H9 (cell line): Measurements from ENCODE around the gene TPPP3. TPM values are rescaled to one million over a fixed set of nuclear protein-coding genes. Genes with fewer than 3 reads are reported as not detected.

ENCODE experiments used
- DNase-seq: peaks from one replicate; pipeline ENCODE4 v3.0.0-alpha.2; 2017
- H2AFZ ChIP-seq: one replicate; pipeline ENCODE4 v1.6.1; 2013; ENCODE audit warnings: mild to moderate bottlenecking, low read length, control low read depth, moderate library complexity
- H2AK5ac ChIP-seq: 2 replicates; pipeline ENCODE4 v1.6.1; 2013; ENCODE audit warnings: low read length, control low read depth, mixed read lengths; ENCODE audit not compliant: insufficient read length
- H2BK120ac ChIP-seq: one replicate; pipeline ENCODE4 v1.6.1; 2013; ENCODE audit warnings: low read depth, mild to moderate bottlenecking, low read length, control low read depth, inconsistent platforms; ENCODE audit not compliant: poor library complexity, severe bottlenecking
- H2BK12ac ChIP-seq: 2 replicates; pipeline ENCODE4 v1.6.1; 2013; ENCODE audit warnings: low read length, control low read depth, mixed read lengths, low read depth; ENCODE audit not compliant: insufficient read length
- H2BK15ac ChIP-seq: 2 replicates; pipeline ENCODE4 v1.6.1; 2013; ENCODE audit warnings: low read depth, low read length, control low read depth
- H2BK20ac ChIP-seq: one replicate; pipeline ENCODE4 v1.6.1; 2013; ENCODE audit warnings: low read depth, mild to moderate bottlenecking, low read length, control low read depth, inconsistent platforms; ENCODE audit not compliant: poor library complexity, severe bottlenecking
- H2BK5ac ChIP-seq: 2 replicates; pipeline ENCODE4 v1.6.1; 2013; ENCODE audit warnings: low read length, control low read depth, mixed read lengths; ENCODE audit not compliant: insufficient read length
- H3K14ac ChIP-seq: 2 replicates; pipeline ENCODE4 v1.6.1; 2013; ENCODE audit warnings: low read length, control low read depth; ENCODE audit not compliant: insufficient read depth
- H3K18ac ChIP-seq: 2 replicates; pipeline ENCODE4 v1.6.1; 2013; ENCODE audit warnings: low read depth, mild to moderate bottlenecking, mixed read lengths, low read length, control low read depth; ENCODE audit not compliant: insufficient read length
- H3K23ac ChIP-seq: 2 replicates; pipeline ENCODE4 v1.6.1; 2013; ENCODE audit warnings: low read length, control low read depth, mixed read lengths, low read depth; ENCODE audit not compliant: insufficient read length
- H3K23me2 ChIP-seq: 2 replicates; pipeline ENCODE4 v1.6.1; 2013; ENCODE audit warnings: low read depth, mild to moderate bottlenecking, mixed read lengths, low read length, control low read depth; ENCODE audit not compliant: insufficient read length, poor library complexity, severe bottlenecking
- H3K27ac ChIP-seq: 2 replicates; pipeline ENCODE4 v1.5.1; 2013; ENCODE audit warnings: low read length, control low read depth, mixed read lengths, low read depth; ENCODE audit not compliant: insufficient read length
- H3K27me3 ChIP-seq: 2 replicates; pipeline ENCODE4 v1.6.1; 2013; ENCODE audit warnings: low read length, control low read depth, inconsistent platforms; ENCODE audit not compliant: insufficient read depth
- H3K4ac ChIP-seq: 2 replicates; pipeline ENCODE4 v1.6.1; 2013; ENCODE audit warnings: low read depth, mild to moderate bottlenecking, control low read depth, inconsistent platforms, low read length, moderate library complexity
- H3K4me1 ChIP-seq: 2 replicates; pipeline ENCODE4 v1.6.1; 2013; ENCODE audit warnings: low read length, control low read depth, inconsistent platforms; ENCODE audit not compliant: insufficient read depth
- H3K4me2 ChIP-seq: 2 replicates; pipeline ENCODE4 v1.6.1; 2013; ENCODE audit warnings: low read length, control low read depth, mixed read lengths; ENCODE audit not compliant: insufficient read length, insufficient read depth
- H3K56ac ChIP-seq: 2 replicates; pipeline ENCODE4 v1.6.1; 2013; ENCODE audit warnings: low read depth, mild to moderate bottlenecking, mixed read lengths, low read length, control low read depth; ENCODE audit not compliant: insufficient read length
- H3K79me1 ChIP-seq: 2 replicates; pipeline ENCODE4 v1.6.1; 2013; ENCODE audit warnings: low read depth, mild to moderate bottlenecking, moderate library complexity, low read length, control low read depth, inconsistent platforms; ENCODE audit not compliant: insufficient read depth, poor library complexity, severe bottlenecking
- H3K79me2 ChIP-seq: 2 replicates; pipeline ENCODE4 v1.6.1; 2013; ENCODE audit warnings: low read length, control low read depth, inconsistent platforms; ENCODE audit not compliant: insufficient read depth
- H3K9ac ChIP-seq: 2 replicates; pipeline ENCODE4 v1.6.1; 2013; ENCODE audit warnings: low read length, control low read depth, mixed read lengths; ENCODE audit not compliant: insufficient read length; ENCODE audit errors: extremely low read depth
- H3K9me3 ChIP-seq: one replicate; pipeline ENCODE4 v1.6.1; 2013; ENCODE audit warnings: low read depth, low read length, inconsistent platforms; ENCODE audit not compliant: control insufficient read depth
- H3T11ph ChIP-seq: one replicate; pipeline ENCODE4 v1.6.1; 2013; ENCODE audit warnings: mild to moderate bottlenecking, low read length, control low read depth, inconsistent platforms
- H4K20me1 ChIP-seq: one replicate; pipeline ENCODE4 v1.6.1; 2013; ENCODE audit not compliant: control insufficient read depth, insufficient read length, insufficient read depth
- H4K5ac ChIP-seq: 2 replicates; pipeline ENCODE4 v1.6.1; 2013; ENCODE audit warnings: low read depth, mild to moderate bottlenecking, mixed read lengths, low read length, control low read depth; ENCODE audit not compliant: insufficient read length
- H4K8ac ChIP-seq: replicated peaks from 2 replicates; pipeline ENCODE4 v1.6.1; 2013; ENCODE audit warnings: low read length, control low read depth, mixed read lengths, low read depth; ENCODE audit not compliant: insufficient read length
- H4K91ac ChIP-seq: 2 replicates; pipeline ENCODE4 v1.6.1; 2013; ENCODE audit warnings: low read depth, mild to moderate bottlenecking, moderate library complexity, mixed read lengths, low read length, control low read depth; ENCODE audit not compliant: insufficient read length
- H3K27ac Mint-ChIP-seq, 3 experiments: 2 replicates in 2 of 3; 3 replicates in 1 of 3; pipeline ENCODE4 v1.8.0; 2020 to 2021; ENCODE audit warnings: mixed read lengths in 3 of 3, mild to moderate bottlenecking in 1 of 3, moderate library complexity in 1 of 3
- H3K27me3 Mint-ChIP-seq: 2 replicates; pipeline ENCODE4 v1.8.0; 2021; ENCODE audit warnings: low read depth, mild to moderate bottlenecking, moderate library complexity, mixed read lengths
- H3K36me3 Mint-ChIP-seq, 3 experiments: 2 replicates in 2 of 3; 3 replicates in 1 of 3; pipeline ENCODE4 v1.8.0; 2020 to 2021; ENCODE audit warnings: low read depth in 3 of 3, mixed read lengths in 3 of 3; ENCODE audit not compliant: insufficient read depth in 1 of 3
- H3K4me1 Mint-ChIP-seq, 2 experiments: 2 replicates each; pipeline ENCODE4 v1.8.0; 2020; ENCODE audit warnings: mixed read lengths in 2 of 2
- H3K4me3 Mint-ChIP-seq, 2 experiments: 2 replicates in 1 of 2; 3 replicates in 1 of 2; pipeline ENCODE4 v1.8.0; 2020 to 2021; ENCODE audit warnings: mild to moderate bottlenecking in 2 of 2, mixed read lengths in 2 of 2, moderate library complexity in 1 of 2
- H3K9me3 Mint-ChIP-seq, 2 experiments: 2 replicates in 1 of 2; 3 replicates in 1 of 2; pipeline ENCODE4 v1.8.0; 2020; ENCODE audit warnings: mild to moderate bottlenecking in 2 of 2, mixed read lengths in 2 of 2, moderate library complexity in 1 of 2
- WGBS: extraction: QIAGEN DNeasy Blood & Tissue Kit; methylation state at CpG from one replicate; pipeline ENCODE4 v1.1.7; 2013; ENCODE audit warnings: missing lambda C conversion rate, low lambda C conversion rate, mixed read lengths; ENCODE audit not compliant: insufficient read length; ENCODE audit errors: extremely low coverage; 5-methylcytosine and 5-hydroxymethylcytosine counted together
- total RNA-seq: library from RNA; stranded (reverse); gene quantifications from 2 replicates; pipeline ENCODE4 v1.2.1, GENCODE V29; 2021
- TF ChIP-seq, protein P1 (sequence below): fragments of 200-600 bp; sonication (generic); conservative IDR thresholded peaks from 3 replicates; pipeline ENCODE4 v1.8.0; 2021; ENCODE audit warnings: antibody characterized with exemption, mild to moderate bottlenecking

The TPPP3 gene
- total RNA-seq, 1 experiment from 2014 or later, result 0.79 TPM

DNA sequence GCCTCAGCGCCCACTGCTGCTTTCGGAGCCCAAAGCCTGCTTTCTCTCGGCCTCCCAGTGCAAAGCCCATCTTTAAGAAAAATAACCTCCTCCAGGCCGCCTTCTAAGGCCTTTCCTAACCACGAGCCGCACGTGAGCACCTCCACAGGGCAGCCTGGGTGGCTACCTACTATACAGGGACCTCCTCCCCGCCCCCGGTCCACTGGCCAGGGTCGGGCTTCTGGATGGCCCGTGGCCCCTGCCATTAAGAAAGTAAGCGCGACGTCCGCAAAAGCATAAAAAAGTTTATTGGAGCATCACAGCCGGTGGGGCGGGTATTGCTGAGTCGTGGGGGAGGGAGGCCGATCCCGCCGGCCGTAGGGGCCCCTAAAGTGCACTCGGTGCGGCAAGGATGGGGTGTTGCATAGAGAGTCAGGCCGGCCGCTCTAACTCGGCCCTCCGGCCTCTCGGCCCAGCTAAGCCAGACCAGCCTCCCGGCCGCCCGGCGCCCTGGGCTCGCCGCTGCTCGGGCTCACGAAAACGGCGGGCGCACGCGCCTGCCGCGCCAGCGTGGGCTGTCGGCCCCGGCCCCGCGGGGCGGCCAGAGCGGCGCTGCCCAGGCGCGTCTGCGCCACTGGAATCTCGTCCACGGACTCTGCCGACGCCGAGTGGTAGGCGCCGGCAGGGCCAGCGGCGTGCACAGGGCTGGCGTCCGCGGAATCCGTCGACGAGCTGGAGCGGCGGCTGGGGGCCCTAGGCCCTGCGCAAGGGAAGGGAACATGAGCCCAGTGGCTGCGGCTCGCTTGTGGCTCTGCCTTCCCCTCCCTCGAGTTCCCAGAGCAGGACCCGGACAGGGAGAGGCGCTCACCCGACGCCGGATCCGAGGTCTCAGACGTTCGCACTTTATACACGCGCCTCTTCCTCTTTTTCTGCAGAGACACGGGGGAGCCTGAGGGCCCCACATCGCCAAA lies 1.1 kb upstream of the TPPP3 start:
- H3K18ac ChIP-seq, result peak overlapping the region; percentile 29
- no peak overlapping the region for H4K8ac ChIP-seq
- WGBS, result no CpG with 5 or more reads among the region's 88 CpGs
- H3K27me3 ChIP-seq, result peaks cover 25% of the 10 kb centered on the region; the same call in 1 of the 2 replicates
- H2BK5ac ChIP-seq, result no peak overlapping the region
- peak overlapping the region; percentile 12 for H3K4me2 ChIP-seq
- H3K27me3 Mint-ChIP-seq, result peaks cover 81% of the 10 kb centered on the region
- no peak overlapping the region for H2AK5ac ChIP-seq
- DNase-seq, result no peak
- H3K9me3 ChIP-seq, result no peaks in the 10 kb centered on the region
- H2BK15ac ChIP-seq, result no peak overlapping the region
- H3K36me3 Mint-ChIP-seq, result no peaks in the 10 kb centered on the region
- H3K4ac ChIP-seq, result no peak overlapping the region
- no peak overlapping the region for H3K56ac ChIP-seq
- no peaks in the 10 kb centered on the region for H3K9me3 Mint-ChIP-seq
- H2AFZ ChIP-seq, result no peak overlapping the region
- peaks cover 3% of the 10 kb centered on the region for H3K23me2 ChIP-seq
- no peaks in the 10 kb centered on the region for H3K79me2 ChIP-seq
- no peaks in the 10 kb centered on the region for H3K4me1 ChIP-seq
- H3K4me1 Mint-ChIP-seq, result peaks cover 13 to 32% of the 10 kb centered on the region in 2 experiments
- peak overlapping the region; percentile 39 to 73 for H3K4me3 Mint-ChIP-seq
- no peak overlapping the region for H3K27ac Mint-ChIP-seq
- H3T11ph ChIP-seq, result no peak overlapping the region
- TF ChIP-seq, protein P1, sequence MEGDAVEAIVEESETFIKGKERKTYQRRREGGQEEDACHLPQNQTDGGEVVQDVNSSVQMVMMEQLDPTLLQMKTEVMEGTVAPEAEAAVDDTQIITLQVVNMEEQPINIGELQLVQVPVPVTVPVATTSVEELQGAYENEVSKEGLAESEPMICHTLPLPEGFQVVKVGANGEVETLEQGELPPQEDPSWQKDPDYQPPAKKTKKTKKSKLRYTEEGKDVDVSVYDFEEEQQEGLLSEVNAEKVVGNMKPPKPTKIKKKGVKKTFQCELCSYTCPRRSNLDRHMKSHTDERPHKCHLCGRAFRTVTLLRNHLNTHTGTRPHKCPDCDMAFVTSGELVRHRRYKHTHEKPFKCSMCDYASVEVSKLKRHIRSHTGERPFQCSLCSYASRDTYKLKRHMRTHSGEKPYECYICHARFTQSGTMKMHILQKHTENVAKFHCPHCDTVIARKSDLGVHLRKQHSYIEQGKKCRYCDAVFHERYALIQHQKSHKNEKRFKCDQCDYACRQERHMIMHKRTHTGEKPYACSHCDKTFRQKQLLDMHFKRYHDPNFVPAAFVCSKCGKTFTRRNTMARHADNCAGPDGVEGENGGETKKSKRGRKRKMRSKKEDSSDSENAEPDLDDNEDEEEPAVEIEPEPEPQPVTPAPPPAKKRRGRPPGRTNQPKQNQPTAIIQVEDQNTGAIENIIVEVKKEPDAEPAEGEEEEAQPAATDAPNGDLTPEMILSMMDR, result no peak
- no peak overlapping the region for H3K23ac ChIP-seq
- no peak overlapping the region for H3K9ac ChIP-seq
- no peak overlapping the region for H3K27ac ChIP-seq
- no peak overlapping the region for H4K5ac ChIP-seq
- no peaks in the 10 kb centered on the region for H3K79me1 ChIP-seq
- H3K14ac ChIP-seq, result peak overlapping the region; percentile 20
- no peak overlapping the region for H2BK12ac ChIP-seq
- no peak overlapping the region for H2BK20ac ChIP-seq
- H4K91ac ChIP-seq, result no peak overlapping the region
- H2BK120ac ChIP-seq, result no peak overlapping the region
- peaks cover 2% of the 10 kb centered on the region for H4K20me1 ChIP-seq
